HCT116 (cell line): ENCODE data around the gene MEOX1.

Source experiments
- CBX3 ChIP-seq: IDR thresholded peaks from 2 replicates; pipeline ENCODE4 v1.6.1; 2012; ENCODE audit warnings: low read depth
- CEBPB ChIP-seq: IDR thresholded peaks from 2 replicates; pipeline ENCODE4 v1.6.1; 2012; ENCODE audit warnings: low read depth
- EZH2 ChIP-seq: fragments of 200-600 bp; sonication (generic); IDR thresholded peaks from 2 replicates; pipeline ENCODE4 v1.6.1; 2017; ENCODE audit warnings: antibody characterized with exemption, mixed run types
- EZH2phosphoT487 ChIP-seq: fragments of 200-600 bp; IDR thresholded peaks from 2 replicates; pipeline ENCODE4 v1.6.1; 2018; ENCODE audit warnings: antibody characterized with exemption, borderline replicate concordance
- POLR2A ChIP-seq: IDR thresholded peaks from 2 replicates; pipeline ENCODE4 v1.7.0; 2011; ENCODE audit warnings: borderline replicate concordance; ENCODE audit not compliant: insufficient read depth, insufficient read length; ENCODE audit errors: extremely low read depth
- POLR2AphosphoS5 ChIP-seq: IDR thresholded peaks from 2 replicates; pipeline ENCODE4 v1.6.1; 2011; ENCODE audit warnings: mild to moderate bottlenecking, low read depth, low read length, moderate library complexity
- RAD21 ChIP-seq: IDR thresholded peaks from 2 replicates; pipeline ENCODE4 v1.6.1; 2012; ENCODE audit warnings: low read depth, mild to moderate bottlenecking
- SIN3A ChIP-seq: IDR thresholded peaks from 2 replicates; pipeline ENCODE4 v1.6.1; 2012; ENCODE audit warnings: low read depth
- SP1 ChIP-seq: IDR thresholded peaks from 2 replicates; pipeline ENCODE4 v1.6.1; 2012; ENCODE audit warnings: low read depth
- SRF ChIP-seq: IDR thresholded peaks from 2 replicates; pipeline ENCODE4 v1.6.1; 2012; ENCODE audit warnings: low read depth
- TCF7L2 ChIP-seq: IDR thresholded peaks from 2 replicates; pipeline ENCODE4 v1.7.0; 2011; ENCODE audit warnings: borderline replicate concordance, inconsistent platforms; ENCODE audit not compliant: insufficient read depth, insufficient read length; ENCODE audit errors: extremely low read depth
- YY1 ChIP-seq: IDR thresholded peaks from 2 replicates; pipeline ENCODE4 v1.6.1; 2011; ENCODE audit warnings: low read length, low read depth, moderate library complexity, mild to moderate bottlenecking; ENCODE audit not compliant: insufficient replicate concordance; ENCODE audit errors: extremely low read depth
- TF ChIP-seq, protein P1 (sequence below): IDR thresholded peaks from 2 replicates; pipeline ENCODE4 v1.6.1; 2011; ENCODE audit warnings: mild to moderate bottlenecking, low read length, moderate library complexity; ENCODE audit not compliant: insufficient replicate concordance; ENCODE audit errors: extremely low read depth
- TF ChIP-seq, protein P2 (sequence below), 3 experiments: fragments of 200-600 bp in 1 of 3; sonication (generic) in 1 of 3; IDR thresholded peaks in 2 of 3; conservative IDR thresholded peaks in 1 of 3; 2 replicates each; pipeline ENCODE4 v1.5.1; 2012 to 2017; ENCODE audit warnings: low read depth in 2 of 3, low read length in 2 of 3, antibody characterized with exemption in 1 of 3, borderline replicate concordance in 1 of 3, control low read depth in 1 of 3, mild to moderate bottlenecking in 1 of 3, mixed read lengths in 1 of 3, mixed run types in 1 of 3, moderate library complexity in 1 of 3; ENCODE audit not compliant: insufficient read depth in 1 of 3

DNA sequence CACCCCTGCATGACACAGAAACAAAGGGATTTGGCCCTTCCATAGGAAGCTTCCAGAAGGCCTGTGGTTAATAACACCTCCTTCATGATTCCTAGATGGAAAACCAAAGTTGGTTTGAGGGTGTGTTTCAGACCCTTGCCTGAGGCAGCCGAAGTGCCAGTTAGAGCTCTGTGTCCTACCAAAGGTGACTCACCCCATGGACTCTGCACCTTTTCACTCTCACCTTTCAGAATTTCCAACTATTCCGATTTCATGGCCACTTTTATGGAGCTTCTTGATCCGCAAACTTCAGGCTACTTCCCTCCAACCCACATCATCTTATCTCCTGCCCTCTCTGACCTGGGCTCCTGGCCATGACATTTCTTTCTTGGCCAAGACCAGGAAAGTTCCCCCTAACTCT is 49.2 kb downstream of the MEOX1 start:
- TF ChIP-seq, protein P1, sequence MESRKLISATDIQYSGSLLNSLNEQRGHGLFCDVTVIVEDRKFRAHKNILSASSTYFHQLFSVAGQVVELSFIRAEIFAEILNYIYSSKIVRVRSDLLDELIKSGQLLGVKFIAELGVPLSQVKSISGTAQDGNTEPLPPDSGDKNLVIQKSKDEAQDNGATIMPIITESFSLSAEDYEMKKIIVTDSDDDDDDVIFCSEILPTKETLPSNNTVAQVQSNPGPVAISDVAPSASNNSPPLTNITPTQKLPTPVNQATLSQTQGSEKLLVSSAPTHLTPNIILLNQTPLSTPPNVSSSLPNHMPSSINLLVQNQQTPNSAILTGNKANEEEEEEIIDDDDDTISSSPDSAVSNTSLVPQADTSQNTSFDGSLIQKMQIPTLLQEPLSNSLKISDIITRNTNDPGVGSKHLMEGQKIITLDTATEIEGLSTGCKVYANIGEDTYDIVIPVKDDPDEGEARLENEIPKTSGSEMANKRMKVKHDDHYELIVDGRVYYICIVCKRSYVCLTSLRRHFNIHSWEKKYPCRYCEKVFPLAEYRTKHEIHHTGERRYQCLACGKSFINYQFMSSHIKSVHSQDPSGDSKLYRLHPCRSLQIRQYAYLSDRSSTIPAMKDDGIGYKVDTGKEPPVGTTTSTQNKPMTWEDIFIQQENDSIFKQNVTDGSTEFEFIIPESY: no peak
- TF ChIP-seq, protein P2, sequence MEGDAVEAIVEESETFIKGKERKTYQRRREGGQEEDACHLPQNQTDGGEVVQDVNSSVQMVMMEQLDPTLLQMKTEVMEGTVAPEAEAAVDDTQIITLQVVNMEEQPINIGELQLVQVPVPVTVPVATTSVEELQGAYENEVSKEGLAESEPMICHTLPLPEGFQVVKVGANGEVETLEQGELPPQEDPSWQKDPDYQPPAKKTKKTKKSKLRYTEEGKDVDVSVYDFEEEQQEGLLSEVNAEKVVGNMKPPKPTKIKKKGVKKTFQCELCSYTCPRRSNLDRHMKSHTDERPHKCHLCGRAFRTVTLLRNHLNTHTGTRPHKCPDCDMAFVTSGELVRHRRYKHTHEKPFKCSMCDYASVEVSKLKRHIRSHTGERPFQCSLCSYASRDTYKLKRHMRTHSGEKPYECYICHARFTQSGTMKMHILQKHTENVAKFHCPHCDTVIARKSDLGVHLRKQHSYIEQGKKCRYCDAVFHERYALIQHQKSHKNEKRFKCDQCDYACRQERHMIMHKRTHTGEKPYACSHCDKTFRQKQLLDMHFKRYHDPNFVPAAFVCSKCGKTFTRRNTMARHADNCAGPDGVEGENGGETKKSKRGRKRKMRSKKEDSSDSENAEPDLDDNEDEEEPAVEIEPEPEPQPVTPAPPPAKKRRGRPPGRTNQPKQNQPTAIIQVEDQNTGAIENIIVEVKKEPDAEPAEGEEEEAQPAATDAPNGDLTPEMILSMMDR (IDR thresholded peaks at IDR 0.05 in 2 of 3, conservative IDR thresholded peaks at IDR 0.05 in 1 of 3; ENCODE audit: borderline replicate concordance in 1 of 3, insufficient read depth in 1 of 3, low read depth in 2 of 3, low read length in 2 of 3): no peak
- TF ChIP-seq EZH2 (no peak), EZH2phosphoT487 (no peak), CBX3 (no peak), POLR2A (no peak), TCF7L2 (no peak), SRF (no peak), POLR2AphosphoS5 (no peak), YY1 (no peak), CEBPB (no peak), SIN3A (no peak), SP1 (no peak), RAD21 (no peak)
